HG02588 (cell line): Measurements from ENCODE around the gene LDLR.
"Not testable (repeated sequence)": the region's sequence is repeated elsewhere in the genome, so short reads cannot be mapped to it uniquely, and the experiment has no call there.

Source experiments
- ATAC-seq: cut with Tn5 transposase; IDR thresholded peaks from one replicate; pipeline ENCODE4 v1.9.1; 2021; ENCODE audit warnings: mild to moderate bottlenecking, moderate library complexity; ENCODE audit not compliant: unreplicated experiment

Gene LDLR

GRCh38 chr19:11169896-11170678, 80.8 kb downstream of the LDLR start:
- no peak for ATAC-seq

GRCh38 chr19:11171144-11171543, 81.9 kb downstream of the LDLR start:
- ATAC-seq, result no peak

GRCh38 chr19:11172576-11172975, 83.3 kb downstream of the LDLR start:
- no peak for ATAC-seq

GRCh38 chr19:11173516-11174155, 84.4 kb downstream of the LDLR start:
- no peak for ATAC-seq

GRCh38 chr19:11174336-11174735, 85.1 kb downstream of the LDLR start:
- no peak for ATAC-seq

- no peak for ATAC-seq
These were observed 86.7 kb downstream of the LDLR start for GRCh38 chr19:11175920-11176319.

GRCh38 chr19:11176466-11177193, 87.4 kb downstream of the LDLR start:
- no peak for ATAC-seq

GRCh38 chr19:11177592-11177991, 88.3 kb downstream of the LDLR start:
- no peak for ATAC-seq

GRCh38 chr19:11179145-11179465, 89.8 kb downstream of the LDLR start:
- ATAC-seq, result not testable (repeated sequence)

- no peak for ATAC-seq
These were observed 90.5 kb downstream of the LDLR start for GRCh38 chr19:11179716-11180297.

GRCh38 chr19:11180346-11180745, 91.1 kb downstream of the LDLR start:
- no peak for ATAC-seq

GRCh38 chr19:11180975-11181374, 91.7 kb downstream of the LDLR start:
- not testable (repeated sequence) for ATAC-seq

GRCh38 chr19:11181488-11181887, 92.2 kb downstream of the LDLR start:
- no peak for ATAC-seq
